ENCODE data around the gene SLC10A6. TPM values are rescaled to one million over a fixed set of nuclear protein-coding genes. Genes with fewer than 3 reads are reported as not detected.

The SLC10A6 gene, protein sequence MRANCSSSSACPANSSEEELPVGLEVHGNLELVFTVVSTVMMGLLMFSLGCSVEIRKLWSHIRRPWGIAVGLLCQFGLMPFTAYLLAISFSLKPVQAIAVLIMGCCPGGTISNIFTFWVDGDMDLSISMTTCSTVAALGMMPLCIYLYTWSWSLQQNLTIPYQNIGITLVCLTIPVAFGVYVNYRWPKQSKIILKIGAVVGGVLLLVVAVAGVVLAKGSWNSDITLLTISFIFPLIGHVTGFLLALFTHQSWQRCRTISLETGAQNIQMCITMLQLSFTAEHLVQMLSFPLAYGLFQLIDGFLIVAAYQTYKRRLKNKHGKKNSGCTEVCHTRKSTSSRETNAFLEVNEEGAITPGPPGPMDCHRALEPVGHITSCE
- total RNA-seq, result not detected in 2 replicates

GRCh38 chr4:86848732-86849619 is at the start of gene SLC10A6:
Gene SLC10A6, minus strand, starts transcription at chr4:86849384. Its CDS starts 269 bp downstream, at chr4:86849115.

DNA sequence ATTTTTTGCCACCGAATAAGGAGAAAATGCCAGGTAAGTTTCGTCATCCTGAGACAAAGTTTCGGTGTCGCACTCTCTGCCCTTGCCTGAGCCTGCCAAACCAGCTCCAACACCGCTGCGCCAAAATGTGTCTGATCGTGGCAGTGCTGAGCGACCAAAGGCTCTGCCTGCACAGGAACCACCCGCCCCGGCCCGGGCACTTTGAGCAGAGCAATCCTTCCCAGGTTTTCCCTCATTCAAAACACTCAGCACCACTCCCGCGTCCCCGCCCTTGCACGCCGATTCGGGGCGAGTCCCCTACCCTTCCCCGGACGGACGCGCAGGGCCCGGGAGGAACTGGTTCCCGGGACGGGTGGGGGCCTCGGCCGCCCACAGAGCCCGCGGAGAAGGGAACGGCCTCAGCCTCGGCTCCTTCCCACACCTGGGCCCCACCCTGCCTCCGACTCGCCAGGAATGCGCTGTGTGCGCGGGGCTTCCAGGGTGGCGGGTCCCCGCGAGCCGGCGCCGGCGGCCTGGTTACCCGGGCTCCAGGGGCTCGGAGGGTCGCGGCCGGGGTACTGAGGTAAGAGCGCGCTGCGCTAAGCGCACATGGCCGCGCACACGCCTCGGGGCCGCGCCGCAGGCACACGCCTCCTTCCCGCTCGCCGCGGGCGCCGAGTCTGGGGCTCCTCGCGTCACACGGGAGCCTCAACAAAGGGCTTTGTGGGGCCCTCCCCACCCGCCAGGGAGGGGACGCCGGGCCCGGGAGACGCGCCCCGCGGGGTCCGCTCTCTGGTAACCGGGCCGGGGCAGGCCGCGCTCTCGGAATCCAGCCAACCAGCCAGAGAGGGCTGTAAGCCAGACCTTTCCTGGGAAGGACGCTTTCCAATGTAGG is 42.8 kb upstream of the SLC10A6 start, which contains the start of gene C4orf36:
TSS of gene C4orf36 (minus strand) at position 661 of the 874 bp plus-strand sequence. CDS start 902 bp downstream, outside the sequence.

Other genes starting within 250 kb of the SLC10A6 start
- not detected in 2 replicates for gene C4orf36, start 43.0 kb upstream of the SLC10A6 start, total RNA-seq
- gene AFF1, start 85.6 kb upstream of the SLC10A6 start, total RNA-seq, result 14.6 and 20.5 TPM in 2 replicates